K562 (cell line): ENCODE results near the gene PRDM15. TPM values are rescaled to one million over a fixed set of nuclear protein-coding genes. Genes with fewer than 3 reads are reported as not detected.

Source experiments
- ATAC-seq: fragments of 200-7000 bp; cut with Tn5 transposase; 3 replicates; pipeline ENCODE4 v1.9.1; 2020; ENCODE audit warnings: moderate library complexity
- BruUV-seq: library from RNA; stranded (reverse); fragments of 400-500 nt; replicated peaks from 2 replicates; lab custom pipeline; 2021; lab: Mats Ljungman, UMichigan
- CTCF ChIA-PET: fragments of 300-600 bp; formaldehyde crosslinking; extraction: SDS; loops from one replicate; lab custom pipeline; 2021; ENCODE audit warnings: low intra/inter-chr PET ratio; lab: Yijun Ruan, JAX
- POLR2A ChIA-PET: fragments of 300-600, 350-650 bp; sonication (Branson Sonifier 250); formaldehyde crosslinking; extraction: SDS; loops from one replicate; lab custom pipeline; 2021; ENCODE audit warnings: antibody characterized with exemption, inconsistent platforms; lab: Yijun Ruan, JAX
- DNase-seq, 4 experiments: peaks; one replicate each; pipeline versions ENCODE4 v3.0.0 to v3.0.0-alpha.2; 2011 to 2018; ENCODE audit warnings: low spot score in 3 of 4, mixed read lengths in 3 of 4; ENCODE audit errors: extremely low read depth in 1 of 4
- FAIRE-seq: peaks from 2 replicates; lab custom pipeline; 2011; peaks lifted over from hg19 to GRCh38; lab: Jason Lieb, UNC
- H2AFZ ChIP-seq: 2 replicates; pipeline ENCODE4 v1.6.0; 2011; ENCODE audit warnings: low read depth, low read length, control low read depth, inconsistent platforms
- H3K27ac ChIP-seq: fragments of 200-600 bp; 3 replicates; pipeline ENCODE4 v1.8.0; 2011; ENCODE audit warnings: low read depth, mild to moderate bottlenecking, control low read depth, inconsistent platforms, low read length, moderate library complexity, mixed read lengths; ENCODE audit errors: extremely low read depth
- H3K27me3 ChIP-seq, 2 experiments: fragments of 300-600 bp in 1 of 2; 2 replicates in 1 of 2; 3 replicates in 1 of 2; pipeline versions ENCODE4 v1.6.0 to v1.8.0; 2011; ENCODE audit warnings: inconsistent platforms in 2 of 2, low read length in 2 of 2, mild to moderate bottlenecking in 1 of 2, mixed read lengths in 1 of 2, moderate library complexity in 1 of 2; ENCODE audit not compliant: control insufficient read depth in 2 of 2, insufficient read depth in 2 of 2
- H3K36me3 ChIP-seq: fragments of 300-600 bp; 3 replicates; pipeline ENCODE4 v1.8.0; 2011; ENCODE audit warnings: mild to moderate bottlenecking, low read length, inconsistent platforms; ENCODE audit not compliant: control insufficient read depth, insufficient read depth
- H3K4me1 ChIP-seq, 2 experiments: fragments of 200-600 bp in 1 of 2; replicated peaks in 1 of 2; 2 replicates in 1 of 2; 3 replicates in 1 of 2; pipeline versions ENCODE4 v1.5.1 to v1.8.0; 2011; ENCODE audit warnings: inconsistent platforms in 2 of 2, low read length in 2 of 2, mild to moderate bottlenecking in 1 of 2, mixed read lengths in 1 of 2, moderate library complexity in 1 of 2; ENCODE audit not compliant: control insufficient read depth in 2 of 2, insufficient read depth in 2 of 2
- H3K4me2 ChIP-seq: 2 replicates; pipeline ENCODE4 v1.6.1; 2011; ENCODE audit warnings: low read length, control low read depth, inconsistent platforms, mixed read lengths; ENCODE audit not compliant: insufficient read depth
- H3K4me3 ChIP-seq: fragments of 200-600 bp; sonication (generic), shearing (Covaris generic); 2 replicates; pipeline ENCODE4 v1.5.1; 2016; ENCODE audit warnings: control low read depth, inconsistent platforms
- H3K79me2 ChIP-seq: fragments of 200-600 bp; 3 replicates; pipeline ENCODE4 v1.8.0; 2011; ENCODE audit warnings: low read length, inconsistent platforms; ENCODE audit not compliant: control insufficient read depth, insufficient read depth
- H3K9ac ChIP-seq, 2 experiments: 2 replicates each; pipeline versions ENCODE4 v1.6.0 to v1.6.1; 2011; ENCODE audit warnings: low read depth in 2 of 2, low read length in 2 of 2, control low read depth in 1 of 2, inconsistent platforms in 1 of 2, mild to moderate bottlenecking in 1 of 2, mixed read lengths in 1 of 2; ENCODE audit not compliant: insufficient read depth in 1 of 2
- H3K9me1 ChIP-seq: one replicate; pipeline ENCODE4 v1.6.0; 2011; ENCODE audit warnings: inconsistent platforms, mild to moderate bottlenecking, low read length, moderate library complexity; ENCODE audit not compliant: control insufficient read depth, insufficient read depth
- H3K9me3 ChIP-seq: replicated peaks from 2 replicates; pipeline ENCODE4 v1.5.1; 2011; ENCODE audit warnings: low read depth, low read length, inconsistent platforms; ENCODE audit not compliant: control insufficient read depth, insufficient read depth
- H4K20me1 ChIP-seq: replicated peaks from 2 replicates; pipeline ENCODE4 v1.6.1; 2011; ENCODE audit warnings: low read length, inconsistent platforms, mixed read lengths; ENCODE audit not compliant: control insufficient read depth, insufficient read depth
- CBFA2T3 ChIP-seq: fragments of 450-650 bp; IDR thresholded peaks from 2 replicates; pipeline ENCODE4 v1.6.1; 2017
- FOXP1 ChIP-seq: sonication (generic); formaldehyde crosslinking; IDR thresholded peaks from 2 replicates; pipeline ENCODE4 v1.8.0; 2022; ENCODE audit warnings: mild to moderate bottlenecking, missing genetic modification reagents
- GTF2F1 ChIP-seq: IDR thresholded peaks from 2 replicates; pipeline ENCODE4 v1.6.1; 2011; ENCODE audit warnings: low read depth, low read length, improper control_type of control experiment
- KLF1 ChIP-seq: fragments of 450-650 bp; IDR thresholded peaks from 2 replicates; pipeline ENCODE4 v1.6.1; 2016; ENCODE audit warnings: missing genetic modification characterization, missing compliant biosample characterization
- MXI1 ChIP-seq: IDR thresholded peaks from 2 replicates; pipeline ENCODE4 v1.6.1; 2011; ENCODE audit warnings: low read depth, mild to moderate bottlenecking, improper control_type of control experiment, low read length
- NCOR1 ChIP-seq: fragments of 450-650 bp; IDR thresholded peaks from 2 replicates; pipeline ENCODE4 v1.6.1; 2016; ENCODE audit warnings: mild to moderate bottlenecking, moderate library complexity
- NFE2L1 ChIP-seq: fragments of 450-650 bp; IDR thresholded peaks from 2 replicates; pipeline ENCODE4 v1.6.1; 2016; ENCODE audit warnings: missing genetic modification characterization, low read depth, mild to moderate bottlenecking, missing compliant biosample characterization, moderate library complexity, borderline replicate concordance
- NFIC ChIP-seq: fragments of 450-650 bp; IDR thresholded peaks from 2 replicates; pipeline ENCODE4 v1.6.1; 2017; ENCODE audit warnings: mild to moderate bottlenecking, inconsistent platforms
- POLR3G ChIP-seq: IDR thresholded peaks from 2 replicates; pipeline ENCODE4 v1.6.1; 2011; ENCODE audit not compliant: insufficient read length, insufficient replicate concordance; ENCODE audit errors: extremely low read depth
- PPARD ChIP-seq: fragments of 250-450 bp; sonication (Bioruptor Pico); IDR thresholded peaks from 2 replicates; pipeline ENCODE4 v1.8.0; 2022; ENCODE audit warnings: inconsistent platforms, mild to moderate bottlenecking, moderate library complexity
- PRPF4 ChIP-seq: fragments of 200-400 bp; formaldehyde crosslinking; IDR thresholded peaks from one replicate; pipeline ENCODE4 v1.6.1; 2017; ENCODE audit warnings: low read length, low read depth, mild to moderate bottlenecking; ENCODE audit not compliant: insufficient read depth, poor library complexity, severe bottlenecking
- SMAD2 ChIP-seq: fragments of 150-350 bp; IDR thresholded peaks from 2 replicates; pipeline ENCODE4 v1.6.1; 2014; ENCODE audit warnings: low read depth, mild to moderate bottlenecking, low read length
- SP2 ChIP-seq: IDR thresholded peaks from 2 replicates; pipeline ENCODE4 v1.6.1; 2011; ENCODE audit warnings: mild to moderate bottlenecking, low read depth, low read length, moderate library complexity; ENCODE audit not compliant: poor library complexity, severe bottlenecking; ENCODE audit errors: extremely low read depth
- USF1 ChIP-seq: sonication (generic); formaldehyde crosslinking; IDR thresholded peaks from 2 replicates; pipeline ENCODE4 v1.9.0; 2022; ENCODE audit warnings: mild to moderate bottlenecking, missing genetic modification reagents
- XRCC5 ChIP-seq: fragments of 200-400 bp; formaldehyde crosslinking; IDR thresholded peaks from 2 replicates; pipeline ENCODE4 v1.6.1; 2017; ENCODE audit warnings: low read depth, mild to moderate bottlenecking, low read length
- ZBTB17 ChIP-seq: fragments of 450-650 bp; formaldehyde crosslinking; IDR thresholded peaks from 2 replicates; pipeline ENCODE4 v1.4.0; 2020; ENCODE audit warnings: mild to moderate bottlenecking
- ZNF311 ChIP-seq: fragments of 250-450 bp; sonication (Bioruptor Pico); IDR thresholded peaks from 2 replicates; pipeline ENCODE4 v1.4.0; 2020; ENCODE audit warnings: mild to moderate bottlenecking, moderate library complexity
- ZNF778 ChIP-seq: fragments of 450-650 bp; formaldehyde crosslinking; IDR thresholded peaks from 2 replicates; pipeline ENCODE4 v1.4.0; 2020; ENCODE audit warnings: mild to moderate bottlenecking, moderate library complexity
- WGBS: fragments of 100-300 bp; shearing (Covaris generic); methylation state at CpG from one replicate; pipeline ENCODE4 v1.1.6; 2016; ENCODE audit warnings: low coverage, mixed read lengths; ENCODE audit not compliant: insufficient coverage; ENCODE audit errors: missing lambda C conversion rate; 5-methylcytosine and 5-hydroxymethylcytosine counted together
- in situ Hi-C: fragments of 300-500 bp; cut with MboI; formaldehyde crosslinking; loops from 4 replicates; pipeline ENCODE4 v1.15.0; 2018; ENCODE audit warnings: inconsistent platforms, mixed read lengths
- intact Hi-C: fragments of 100-400 bp; cut with micrococcal nuclease; formaldehyde crosslinking; loops from 2 replicates; pipeline ENCODE4 v1.14.2; 2022
- polyA plus RNA-seq, 8 experiments: library from polyadenylated mRNA; depleted of rRNA in 4 of 8; stranded (reverse) in 5 of 8; unstranded in 3 of 8; fragments of >200 nt; fragmentation: Nextera tagmentation in 2 of 8; fragmentation: Illumina TruSeq in 1 of 8; extraction: Ambion mirVana in 2 of 8; extraction: Trizol in 1 of 8; gene quantifications; 2 replicates each; pipeline versions ENCODE4 v1.2.1 to v1.2.3, GENCODE V29; 2011 to 2014; ENCODE audit warnings: inconsistent platforms in 1 of 8, missing spikeins in 1 of 8
- total RNA-seq, 7 experiments: library from RNA; depleted of rRNA in 6 of 7; stranded (reverse); fragments of >200 nt in 6 of 7; fragmentation: Illumina TruSeq in 2 of 7; extraction: Trizol in 2 of 7; gene quantifications; 2 replicates each; pipeline versions ENCODE4 v1.2.1 to v1.2.3, GENCODE V29; 2011 to 2021; ENCODE audit warnings: low replicate concordance in 1 of 7
- TF ChIP-seq, protein P1 (sequence below): fragments of 250-450 bp; sonication (Bioruptor Pico); IDR thresholded peaks from 2 replicates; pipeline ENCODE4 v1.5.1; 2021; ENCODE audit warnings: mild to moderate bottlenecking

PRDM15 gene
- total and polyA plus RNA-seq, 9 of the 15 experiments (the other 6 are each of a cell fraction or from before 2014, with no cell fraction given), result 0.93 to 9.2 (median 6.2) TPM

- no peak overlapping the region for H3K4me3 ChIP-seq
- no TSS peak for BruUV-seq
- intact Hi-C loops (no loop called here), in situ Hi-C loops (no loop called here)
- peaks cover 15 to 26% of the 10 kb centered on the region in 2 experiments for H3K4me1 ChIP-seq
- H3K9me1 ChIP-seq, result no peaks in the 10 kb centered on the region
- 82% methylated on average over 6 of the region's 6 CpGs for WGBS
- POLR2A ChIA-PET, result interaction anchor here (1.2 to 2.1 kb wide), 2 partner anchors 9 to 14 kb away, joined by 5 to 8 read pairs; no protein-coding TSS in a partner anchor
- no peaks in the 10 kb centered on the region for H3K27me3 ChIP-seq
- no peaks in the 10 kb centered on the region for H4K20me1 ChIP-seq
- H3K9me3 ChIP-seq, result no peaks in the 10 kb centered on the region
- no peak overlapping the region for H2AFZ ChIP-seq
- CTCF ChIA-PET, result no interaction called here
- DNase-seq, result no peak
- no peak for TF ChIP-seq KLF1 (tag)
- no peak for TF ChIP-seq XRCC5
- no peak for TF ChIP-seq SP2
- no peak for TF ChIP-seq PRPF4
- TF ChIP-seq PPARD (CRISPR knock-in tag), result no peak
- no peak for TF ChIP-seq ZNF778 (CRISPR knock-in tag)
- TF ChIP-seq MXI1, result no peak
- TF ChIP-seq SMAD2, result no peak
- no peak for TF ChIP-seq NFIC
- TF ChIP-seq CBFA2T3, result no peak
- no peak for TF ChIP-seq NFE2L1 (tag)
- no peak for TF ChIP-seq NCOR1
- no peak for TF ChIP-seq FOXP1
- TF ChIP-seq ZBTB17 (CRISPR knock-in tag), result no peak
- no peak for TF ChIP-seq ZNF311
- TF ChIP-seq, protein P1, sequence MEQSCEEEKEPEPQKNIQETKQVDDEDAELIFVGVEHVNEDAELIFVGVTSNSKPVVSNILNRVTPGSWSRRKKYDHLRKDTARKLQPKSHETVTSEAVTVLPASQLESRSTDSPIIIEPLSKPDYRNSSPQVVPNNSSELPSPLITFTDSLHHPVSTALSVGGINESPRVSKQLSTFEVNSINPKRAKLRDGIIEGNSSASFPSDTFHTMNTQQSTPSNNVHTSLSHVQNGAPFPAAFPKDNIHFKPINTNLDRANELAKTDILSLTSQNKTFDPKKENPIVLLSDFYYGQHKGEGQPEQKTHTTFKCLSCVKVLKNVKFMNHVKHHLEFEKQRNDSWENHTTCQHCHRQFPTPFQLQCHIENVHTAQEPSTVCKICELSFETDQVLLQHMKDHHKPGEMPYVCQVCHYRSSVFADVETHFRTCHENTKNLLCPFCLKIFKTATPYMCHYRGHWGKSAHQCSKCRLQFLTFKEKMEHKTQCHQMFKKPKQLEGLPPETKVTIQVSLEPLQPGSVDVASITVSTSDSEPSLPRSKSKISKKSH, result no peak
- no peak for TF ChIP-seq USF1 (CRISPR knock-in tag)
- no peak for TF ChIP-seq POLR3G
- no peak for TF ChIP-seq GTF2F1
- H3K79me2 ChIP-seq, result peaks cover 28% of the 10 kb centered on the region
- H3K9ac ChIP-seq, result no peak overlapping the region
- peak; percentile 19 for FAIRE-seq
- no peaks in the 10 kb centered on the region for H3K36me3 ChIP-seq
- H3K27ac ChIP-seq, result no peak overlapping the region
- H3K4me2 ChIP-seq, result no peak overlapping the region
- no peak for ATAC-seq
Measured at GRCh38 chr21:41881051-41881450, 1.9 kb upstream of the PRDM15 start.
